Measurements from ENCODE around the gene NGB.
A peak's percentile ranks its signal among the peaks of the same experiment; 100 is the strongest.

Gene NGB

DNA sequence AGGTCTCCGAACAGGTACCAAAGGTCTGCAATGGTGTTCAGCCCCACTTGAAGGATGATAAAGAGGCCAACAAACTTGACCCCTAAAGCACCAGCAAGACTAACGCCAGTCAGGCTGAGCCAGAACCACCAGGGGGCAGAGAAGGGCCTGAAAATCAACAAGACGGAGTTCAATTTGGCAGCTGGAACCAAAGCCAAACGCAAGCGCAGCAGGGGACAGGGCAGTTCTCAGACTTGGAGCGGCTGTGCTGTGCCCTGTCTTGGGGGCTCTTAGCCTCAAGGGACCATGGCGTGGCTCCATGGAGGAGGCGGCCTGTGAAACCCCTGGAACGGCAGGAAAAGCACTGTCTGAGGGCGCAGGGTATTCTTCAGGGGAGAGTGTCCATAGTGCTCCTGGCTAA, 30.1 kb upstream of the NGB start:
- CTCF ChIA-PET = interaction anchor here (0.6 to 6.1 kb wide), 9 partner anchors 10 to 371 kb away, joined by 3 to 49 read pairs (median 3); no protein-coding TSS in a partner anchor
- POLR2A ChIA-PET (ENCODE audit: low non-redundant PET) = no interaction called here

GRCh38 chr14:77299771-77300170, 28.8 kb upstream of the NGB start:
- no peak for DNase-seq (ENCODE audit: low spot score)
- ChIA-PET POLR2A (ENCODE audit: low non-redundant PET) (no interaction called here), CTCF (interaction anchor here (6.1 kb wide), 1 partner anchor 16 kb away, joined by 49 read pairs; no protein-coding TSS in a partner anchor)
- no peak for TF ChIP-seq CTCF (conservative IDR thresholded peaks at IDR 0.05; ENCODE audit: low read depth)
- H3K27ac ChIP-seq = no peak overlapping the region

More for the DNA sequence above, 30.1 kb upstream of the NGB start:
- peak; percentile 27 for DNase-seq (ENCODE audit: low spot score)
- H3K27ac ChIP-seq = no peak overlapping the region
- TF ChIP-seq CTCF (conservative IDR thresholded peaks at IDR 0.05; ENCODE audit: low read depth) = peak; percentile 45

DNA sequence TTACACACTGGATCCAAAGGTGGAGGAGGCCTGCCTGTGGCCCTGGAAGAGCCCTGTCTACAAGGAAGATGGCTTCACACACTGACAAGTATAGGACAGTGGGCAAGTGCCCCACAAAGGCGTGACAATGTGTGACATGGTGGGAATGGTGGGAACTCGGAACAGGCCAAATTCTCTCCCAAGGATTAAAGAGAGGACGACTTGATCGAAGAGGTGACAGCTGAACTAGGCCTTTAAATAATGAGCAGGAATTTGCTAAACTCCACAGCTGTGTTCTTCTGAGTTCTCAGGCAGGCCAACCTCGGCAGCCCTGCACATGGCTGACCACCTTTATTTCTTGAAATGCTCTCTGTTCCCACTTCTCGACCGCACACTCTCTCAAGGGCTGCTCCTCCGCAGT, 25.9 kb upstream of the NGB start:
- no peak for TF ChIP-seq CTCF (conservative IDR thresholded peaks at IDR 0.05; ENCODE audit: low read depth)
- DNase-seq (ENCODE audit: low spot score) = no peak
- H3K27ac ChIP-seq = no peak overlapping the region
- POLR2A ChIA-PET (ENCODE audit: low non-redundant PET) = no interaction called here
- CTCF ChIA-PET = interaction anchor here (0.6 kb wide), 2 partner anchors 19 to 163 kb away, joined by 3 read pairs; no protein-coding TSS in a partner anchor

DNA sequence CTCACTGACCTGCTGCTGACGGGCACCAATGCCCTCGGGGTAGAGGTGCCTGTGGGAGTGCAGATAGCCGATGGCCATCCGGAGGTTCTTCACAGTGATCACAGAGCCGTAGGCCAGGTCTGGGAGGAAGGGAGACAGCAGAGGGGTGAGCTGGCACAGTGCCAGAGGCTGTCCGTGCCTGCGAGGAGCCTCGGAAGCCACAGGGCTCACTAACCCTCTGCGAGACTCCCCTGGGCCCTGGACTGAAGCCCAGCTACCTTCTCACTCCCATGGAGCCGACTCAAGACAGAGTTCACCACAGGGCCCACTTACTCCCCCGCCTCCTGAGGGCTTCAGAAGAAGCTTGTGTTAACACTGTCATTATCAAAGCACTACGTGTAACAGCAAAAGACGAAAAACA, 25.1 kb upstream of the NGB start:
- H3K27ac ChIP-seq = no peak overlapping the region
- ChIA-PET POLR2A (ENCODE audit: low non-redundant PET) (no interaction called here), CTCF (interaction anchor here (0.6 to 0.8 kb wide), 2 partner anchors 145 to 162 kb away, joined by 3 read pairs; no protein-coding TSS in a partner anchor)
- no peak for TF ChIP-seq CTCF (conservative IDR thresholded peaks at IDR 0.05; ENCODE audit: low read depth)
- DNase-seq (ENCODE audit: low spot score) = no peak

DNA sequence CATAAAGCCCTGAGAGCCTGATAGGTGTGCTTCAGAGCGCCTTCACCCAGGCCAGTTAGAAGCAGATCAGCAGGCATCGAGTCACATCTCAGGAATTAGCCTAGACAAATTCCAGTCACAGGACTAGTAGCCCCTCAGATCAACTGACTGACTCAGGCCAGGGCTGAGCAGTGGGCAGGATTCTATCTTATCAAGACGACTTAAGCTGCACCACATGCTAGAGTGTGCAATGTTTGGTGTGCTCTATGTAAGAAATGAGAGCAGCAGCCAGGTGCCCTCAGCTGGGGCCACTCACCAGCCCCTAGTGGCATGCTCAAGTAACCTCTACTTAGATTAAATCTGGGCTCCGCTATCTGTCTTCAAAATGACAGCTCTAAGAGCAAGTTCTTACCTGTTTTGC, 19.7 kb upstream of the NGB start:
- CTCF ChIA-PET = interaction anchor here (0.6 to 1.9 kb wide), 4 partner anchors 11 to 136 kb away, joined by 3 to 5 read pairs (median 3); no protein-coding TSS in a partner anchor
- H3K27ac ChIP-seq = no peak overlapping the region
- no peak for TF ChIP-seq CTCF (conservative IDR thresholded peaks at IDR 0.05; ENCODE audit: low read depth)
- DNase-seq (ENCODE audit: low spot score) = no peak
- POLR2A ChIA-PET (ENCODE audit: low non-redundant PET) = no interaction called here

- DNase-seq (ENCODE audit: low spot score) = no peak
- ChIA-PET CTCF (no interaction called here), POLR2A (ENCODE audit: low non-redundant PET) (no interaction called here)
- TF ChIP-seq CTCF (conservative IDR thresholded peaks at IDR 0.05; ENCODE audit: low read depth) = no peak
- H3K27ac ChIP-seq = no peak overlapping the region
Measured at GRCh38 chr14:77286576-77286975, 15.6 kb upstream of the NGB start.
